ENCODE data around the gene FIGLA.

FIGLA gene

DNA sequence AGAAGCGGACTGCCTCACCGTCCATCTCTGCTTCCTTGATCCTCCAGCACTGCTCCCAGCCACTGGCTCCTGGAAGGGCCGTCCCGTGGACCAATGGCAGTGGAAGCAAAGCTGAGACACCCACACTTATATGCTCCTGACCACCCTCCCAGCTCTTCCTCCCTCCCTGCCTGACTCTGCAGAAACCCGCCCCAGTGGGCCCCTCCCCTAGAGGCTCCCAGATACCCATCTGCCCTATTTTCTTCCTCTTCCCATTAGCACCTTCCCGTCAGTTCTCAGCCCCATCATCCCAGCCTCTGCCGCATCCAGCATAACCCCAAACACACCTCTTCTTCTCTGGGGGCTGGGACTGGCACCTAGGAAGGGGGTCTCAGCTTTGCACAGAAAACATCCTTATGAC, 30.1 kb upstream of the FIGLA start, which contains the start of gene CLEC4F:
Gene CLEC4F (minus strand): TSS at position 101 of the 400 bp plus-strand sequence. CDS start 76 bp downstream, at position 25.
- Histone ChIP-seq H3K4me3 (ENCODE audit: low read length) (no peak within 1 kb of the TSS), H3K4me2 (ENCODE audit: low read length) (no peak within 1 kb of the TSS), H3K36me3 (ENCODE audit: control insufficient read depth, low read length) (no peaks in the 10 kb centered on the region), H3K27me3 (ENCODE audit: control insufficient read depth, low read length) (peaks cover 12% of the 10 kb centered on the region), H3K27ac (ENCODE audit: low read depth, low read length) (no peak within 1 kb of the TSS), H3K9me2 (replicated peaks; ENCODE audit: control insufficient read depth, low read length) (no peaks in the 10 kb centered on the region), H3F3A (ENCODE audit: control insufficient read depth, insufficient read depth) (no peaks in the 10 kb centered on the region), H3K4me1 (ENCODE audit: control insufficient read depth, low read length) (no peaks in the 10 kb centered on the region), H3K79me2 (ENCODE audit: control insufficient read depth, low read length) (no peaks in the 10 kb centered on the region), H4K20me1 (ENCODE audit: control insufficient read depth, insufficient read depth, low read depth, low read length) (no peaks in the 10 kb centered on the region), H3K9me3 (ENCODE audit: control insufficient read depth, insufficient read depth, low read length) (no peaks in the 10 kb centered on the region)
- TF ChIP-seq CTCF (IDR thresholded peaks at IDR 0.05; ENCODE audit: low read depth, low read length, poor library complexity, severe bottlenecking) (no peak), EZH2phosphoT487 (IDR thresholded peaks at IDR 0.05; ENCODE audit: borderline replicate concordance, low read length) (no peak)

GRCh38 chr2:70817284-70817954, 27.0 kb upstream of the FIGLA start:
- Histone ChIP-seq H3K36me3 (ENCODE audit: control insufficient read depth, low read length) (no peaks in the 10 kb centered on the region), H3K4me3 (ENCODE audit: low read length) (no peak overlapping the region), H3K9me3 (ENCODE audit: control insufficient read depth, insufficient read depth, low read length) (no peaks in the 10 kb centered on the region), H3F3A (ENCODE audit: control insufficient read depth, insufficient read depth) (no peaks in the 10 kb centered on the region), H4K20me1 (ENCODE audit: control insufficient read depth, insufficient read depth, low read depth, low read length) (no peaks in the 10 kb centered on the region), H3K27ac (ENCODE audit: low read depth, low read length) (no peak overlapping the region), H3K79me2 (ENCODE audit: control insufficient read depth, low read length) (no peaks in the 10 kb centered on the region), H3K4me2 (ENCODE audit: low read length) (no peak overlapping the region), H3K9me2 (replicated peaks; ENCODE audit: control insufficient read depth, low read length) (no peaks in the 10 kb centered on the region), H3K27me3 (ENCODE audit: control insufficient read depth, low read length) (peaks cover 15% of the 10 kb centered on the region), H3K4me1 (ENCODE audit: control insufficient read depth, low read length) (no peaks in the 10 kb centered on the region)
- TF ChIP-seq CTCF (IDR thresholded peaks at IDR 0.05; ENCODE audit: low read depth, low read length, poor library complexity, severe bottlenecking) (no peak), EZH2phosphoT487 (IDR thresholded peaks at IDR 0.05; ENCODE audit: borderline replicate concordance, low read length) (no peak)

GRCh38 chr2:70816726-70817125, 26.3 kb upstream of the FIGLA start:
- Histone ChIP-seq H3K9me2 (replicated peaks; ENCODE audit: control insufficient read depth, low read length) (no peaks in the 10 kb centered on the region), H3K9me3 (ENCODE audit: control insufficient read depth, insufficient read depth, low read length) (no peaks in the 10 kb centered on the region), H3K4me1 (ENCODE audit: control insufficient read depth, low read length) (no peaks in the 10 kb centered on the region), H4K20me1 (ENCODE audit: control insufficient read depth, insufficient read depth, low read depth, low read length) (no peaks in the 10 kb centered on the region), H3K79me2 (ENCODE audit: control insufficient read depth, low read length) (no peaks in the 10 kb centered on the region), H3K4me3 (ENCODE audit: low read length) (no peak overlapping the region), H3F3A (ENCODE audit: control insufficient read depth, insufficient read depth) (no peaks in the 10 kb centered on the region), H3K36me3 (ENCODE audit: control insufficient read depth, low read length) (no peaks in the 10 kb centered on the region), H3K27ac (ENCODE audit: low read depth, low read length) (no peak overlapping the region), H3K27me3 (ENCODE audit: control insufficient read depth, low read length) (peaks cover 15% of the 10 kb centered on the region), H3K4me2 (ENCODE audit: low read length) (no peak overlapping the region)
- TF ChIP-seq EZH2phosphoT487 (IDR thresholded peaks at IDR 0.05; ENCODE audit: borderline replicate concordance, low read length): no peak
- no peak for TF ChIP-seq CTCF (IDR thresholded peaks at IDR 0.05; ENCODE audit: low read depth, low read length, poor library complexity, severe bottlenecking)

Data from DOHH2 (cell line).